GM23248 (cell line): ENCODE data around the gene CISD2.

ENCODE experiments used
- EZH2 ChIP-seq: fragments of 200-600 bp; sonication (generic); IDR thresholded peaks from 2 replicates; pipeline ENCODE4 v1.6.1; 2018; ENCODE audit warnings: antibody characterized with exemption, mild to moderate bottlenecking; ENCODE audit not compliant: insufficient read depth, poor library complexity, severe bottlenecking
- EZH2phosphoT487 ChIP-seq: fragments of 200-600 bp; sonication (generic); IDR thresholded peaks from 2 replicates; pipeline ENCODE4 v1.6.1; 2018; ENCODE audit warnings: antibody characterized with exemption, moderate library complexity, mild to moderate bottlenecking, low read depth; ENCODE audit not compliant: insufficient read depth

DNA sequence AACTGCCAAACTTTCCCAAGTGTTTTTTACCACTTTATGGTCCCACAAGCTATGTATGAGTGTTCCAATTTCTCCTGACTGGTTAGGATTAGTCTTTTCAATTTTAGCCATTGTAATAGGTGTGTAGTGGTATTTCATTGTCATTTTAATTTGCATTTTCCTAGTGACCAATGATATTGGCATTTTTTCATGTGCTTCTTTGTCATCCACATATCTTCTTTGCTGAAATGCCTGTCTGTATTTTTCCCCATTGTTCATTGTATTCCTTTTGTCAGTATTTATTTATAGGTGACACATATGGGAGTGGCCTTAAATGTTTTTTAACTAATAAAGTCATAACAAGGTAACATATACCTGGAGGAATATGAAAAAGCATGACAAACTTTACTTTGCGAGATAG lies 32.2 kb upstream of the CISD2 start:
- TF ChIP-seq EZH2, result no peak
- TF ChIP-seq EZH2phosphoT487, result no peak
